Body of pancreas (tissue), 4 donors: Measurements from ENCODE around the gene GAB4. TPM values are rescaled to one million over a fixed set of nuclear protein-coding genes. Genes with fewer than 3 reads are reported as not detected.

Experiments used
- ATAC-seq: fragments of 150-250 bp; one replicate; pipeline ENCODE4 v1.9.1; 2016
- DNase-seq, 4 donors: peaks; one replicate each; pipeline ENCODE4 v3.0.0-alpha.2; 2019
- H3K27ac ChIP-seq, 4 donors: fragments of 200-600 bp; sonication (generic); 1 replicate in 3 of 4; 2 replicates in 1 of 4; pipeline versions ENCODE4 v1.5.1 to v1.6.1; 2016 to 2019; ENCODE audit warnings: mild to moderate bottlenecking in 1 of 4, mixed read lengths in 1 of 4, moderate library complexity in 1 of 4
- H3K27me3 ChIP-seq, 2 donors: fragments of 200-600 bp; sonication (generic); one replicate each; pipeline ENCODE4 v1.6.0; 2016; ENCODE audit warnings: mild to moderate bottlenecking in 1 of 2
- H3K36me3 ChIP-seq, 2 donors: fragments of 200-600 bp; sonication (generic); replicated peaks in 1 of 2; 2 replicates each; pipeline ENCODE4 v1.5.1; 2016; ENCODE audit warnings: low read depth in 2 of 2; ENCODE audit not compliant: insufficient read depth in 1 of 2
- H3K4me1 ChIP-seq: fragments of 200-600 bp; sonication (generic); one replicate; pipeline ENCODE4 v1.6.0; 2016
- H3K4me3 ChIP-seq, 2 donors: fragments of 200-600 bp; sonication (generic); 1 replicate in 1 of 2; 2 replicates in 1 of 2; pipeline ENCODE4 v1.5.1; 2016 to 2019
- H3K9me3 ChIP-seq, 3 donors: fragments of 200-600 bp; sonication (generic); 1 replicate in 2 of 3; 2 replicates in 1 of 3; pipeline ENCODE4 v1.5.1; 2016
- POLR2A ChIP-seq, 3 donors: fragments of 450-650 bp; IDR thresholded peaks; one replicate each; pipeline ENCODE4 v1.6.1; 2016; ENCODE audit warnings: antibody characterized with exemption in 3 of 3, mild to moderate bottlenecking in 2 of 3
- WGBS, 2 donors: methylation state at CpG; one replicate each; pipeline ENCODE4 v1.1.5; 2017; 5-methylcytosine and 5-hydroxymethylcytosine counted together
- intact Hi-C: fragments of 100-400 bp; cut with DNase I; formaldehyde crosslinking; loops from one replicate; pipeline ENCODE4 v1.15.1; 2023
- total RNA-seq, 2 donors: library from RNA; depleted of rRNA; stranded (reverse); fragments of >200 nt; gene quantifications; one replicate each; pipeline ENCODE4 v1.1.0, GENCODE V29; 2016
- TF ChIP-seq, protein P1 (sequence below), 7 experiments: fragments of 450-650 bp in 4 of 7; fragments of 200-600 bp in 3 of 7; sonication (generic) in 3 of 7; IDR thresholded peaks; one replicate each; pipeline ENCODE4 v1.5.1; 2016 to 2019; ENCODE audit warnings: antibody characterized with exemption in 7 of 7

Gene GAB4
- total RNA-seq, 2 donors from 2014 or later, result not detected

DNA sequence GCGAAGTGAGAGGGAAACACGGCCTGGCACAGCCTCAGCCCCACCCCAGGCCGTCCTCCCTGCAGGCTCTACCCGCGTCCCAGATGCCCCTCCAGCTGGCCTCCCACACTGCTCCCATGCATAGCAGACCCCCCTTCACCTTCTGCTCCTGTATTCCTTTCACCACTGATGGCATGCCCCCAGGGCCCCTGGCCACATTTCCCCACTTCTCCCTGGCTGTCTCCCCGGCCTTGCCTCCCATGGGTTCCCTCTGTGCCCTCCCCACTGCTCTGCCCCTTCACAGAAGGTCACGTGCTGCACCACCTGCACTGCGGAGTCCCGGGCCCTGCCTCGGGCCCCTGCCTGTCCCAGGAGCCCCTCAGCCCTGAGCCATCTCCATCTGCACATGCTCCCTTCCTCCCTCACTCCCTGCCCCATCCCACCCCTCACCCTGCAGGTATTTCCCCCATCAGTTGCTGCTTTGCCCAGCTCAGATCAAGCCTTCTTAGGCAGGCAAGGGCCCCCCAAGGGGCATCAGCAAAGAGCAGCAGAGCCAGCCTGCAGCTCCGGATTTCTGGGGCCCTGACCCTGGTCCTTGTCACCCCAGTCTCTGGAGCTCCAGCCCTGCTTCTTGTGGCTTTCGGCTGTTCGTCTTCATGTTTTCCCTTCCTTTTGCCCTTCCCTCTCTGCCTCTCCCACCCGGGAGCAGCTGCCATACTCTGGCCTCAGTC is 46.4 kb downstream of the GAB4 start:
- H3K36me3 ChIP-seq, result no peaks in the 10 kb centered on the region
- H3K27ac ChIP-seq, result no peak overlapping the region
- no peaks in the 10 kb centered on the region for H3K9me3 ChIP-seq
- TF ChIP-seq, protein P1, sequence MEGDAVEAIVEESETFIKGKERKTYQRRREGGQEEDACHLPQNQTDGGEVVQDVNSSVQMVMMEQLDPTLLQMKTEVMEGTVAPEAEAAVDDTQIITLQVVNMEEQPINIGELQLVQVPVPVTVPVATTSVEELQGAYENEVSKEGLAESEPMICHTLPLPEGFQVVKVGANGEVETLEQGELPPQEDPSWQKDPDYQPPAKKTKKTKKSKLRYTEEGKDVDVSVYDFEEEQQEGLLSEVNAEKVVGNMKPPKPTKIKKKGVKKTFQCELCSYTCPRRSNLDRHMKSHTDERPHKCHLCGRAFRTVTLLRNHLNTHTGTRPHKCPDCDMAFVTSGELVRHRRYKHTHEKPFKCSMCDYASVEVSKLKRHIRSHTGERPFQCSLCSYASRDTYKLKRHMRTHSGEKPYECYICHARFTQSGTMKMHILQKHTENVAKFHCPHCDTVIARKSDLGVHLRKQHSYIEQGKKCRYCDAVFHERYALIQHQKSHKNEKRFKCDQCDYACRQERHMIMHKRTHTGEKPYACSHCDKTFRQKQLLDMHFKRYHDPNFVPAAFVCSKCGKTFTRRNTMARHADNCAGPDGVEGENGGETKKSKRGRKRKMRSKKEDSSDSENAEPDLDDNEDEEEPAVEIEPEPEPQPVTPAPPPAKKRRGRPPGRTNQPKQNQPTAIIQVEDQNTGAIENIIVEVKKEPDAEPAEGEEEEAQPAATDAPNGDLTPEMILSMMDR (IDR thresholded peaks at IDR 0.05), result no peak
- TF ChIP-seq POLR2A (IDR thresholded peaks at IDR 0.05), result no peak
- no peak for ATAC-seq
- H3K27me3 ChIP-seq, result no peaks in the 10 kb centered on the region
- no peaks in the 10 kb centered on the region for H3K4me1 ChIP-seq
- 67 to 68% methylated on average over 13 to 14 of the region's 14 CpGs for WGBS, 2 donors
- no peak overlapping the region for H3K4me3 ChIP-seq
- intact Hi-C loops, result no loop called here
- DNase-seq, result no peak

DNA sequence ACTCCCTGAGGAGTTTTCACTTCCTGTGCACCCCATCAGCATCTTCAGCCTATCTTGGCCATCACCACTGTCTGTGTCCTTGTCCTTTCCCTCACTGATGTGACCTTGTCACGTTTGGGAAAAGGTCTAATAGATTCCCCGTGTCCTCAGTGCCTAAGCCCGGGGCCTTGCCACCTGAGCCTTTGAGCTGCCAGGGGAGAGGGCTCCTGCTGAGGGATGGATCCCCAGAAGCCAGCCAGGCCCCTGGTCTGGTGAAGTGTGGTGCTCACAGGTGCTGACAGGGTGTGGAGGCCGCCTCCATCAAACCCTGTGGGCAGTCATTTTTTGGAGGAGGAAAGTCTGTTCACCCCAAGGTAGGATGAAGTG is 47.2 kb downstream of the GAB4 start:
- Histone ChIP-seq H3K9me3 (no peaks in the 10 kb centered on the region), H3K4me3 (no peak overlapping the region), H3K27ac (no peak overlapping the region), H3K4me1 (no peaks in the 10 kb centered on the region), H3K27me3 (no peaks in the 10 kb centered on the region), H3K36me3 (no peaks in the 10 kb centered on the region)
- ATAC-seq, result no peak
- WGBS, 2 donors, result 39 to 56% methylated on average over 4 of the region's 4 CpGs
- no peak for DNase-seq
- TF ChIP-seq, protein P1 (IDR thresholded peaks at IDR 0.05), result no peak
- TF ChIP-seq POLR2A (IDR thresholded peaks at IDR 0.05), result no peak
- intact Hi-C loops, result no loop called here

DNA sequence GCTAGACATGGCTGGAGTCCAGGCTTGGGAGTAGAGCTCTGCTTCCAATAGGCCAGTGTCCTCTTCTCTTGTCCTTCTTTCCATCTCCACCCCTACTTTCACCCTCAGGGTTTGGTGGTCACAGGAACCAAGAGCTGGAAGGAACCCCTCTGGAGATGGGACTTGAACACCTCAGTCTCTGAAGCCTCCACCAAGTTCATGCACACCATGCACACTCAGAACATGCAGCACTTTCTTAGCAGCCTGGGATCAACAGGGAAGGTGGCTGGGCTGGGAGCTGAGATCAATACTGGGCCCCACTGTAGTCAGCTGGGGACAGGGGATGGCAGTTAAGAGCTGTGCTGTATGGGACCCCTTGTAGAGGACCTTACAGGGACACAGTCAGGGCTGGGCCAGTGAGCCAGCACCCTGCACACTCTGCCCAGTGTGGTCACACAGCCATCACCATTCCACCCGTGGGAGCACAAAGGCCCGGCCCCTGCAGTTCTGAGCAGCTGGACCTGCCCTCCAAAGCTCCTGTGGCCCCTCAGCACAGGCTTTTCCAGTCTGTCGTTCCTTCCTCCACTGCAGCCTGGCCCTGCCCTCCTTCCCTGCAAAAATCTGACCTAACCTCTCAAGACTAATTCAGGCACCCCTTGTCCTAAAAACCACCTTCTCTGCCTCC is 47.7 kb downstream of the GAB4 start:
- no peak for ATAC-seq
- intact Hi-C loops, result no loop called here
- Histone ChIP-seq H3K27ac (no peak overlapping the region), H3K9me3 (no peaks in the 10 kb centered on the region), H3K4me3 (no peak overlapping the region), H3K36me3 (no peaks in the 10 kb centered on the region), H3K27me3 (no peaks in the 10 kb centered on the region), H3K4me1 (no peaks in the 10 kb centered on the region)
- 33 to 62% methylated on average over 1 to 3 of the region's 3 CpGs for WGBS, 2 donors
- DNase-seq, result no peak
- TF ChIP-seq, protein P1 (IDR thresholded peaks at IDR 0.05), result no peak
- TF ChIP-seq POLR2A (IDR thresholded peaks at IDR 0.05), result no peak

DNA sequence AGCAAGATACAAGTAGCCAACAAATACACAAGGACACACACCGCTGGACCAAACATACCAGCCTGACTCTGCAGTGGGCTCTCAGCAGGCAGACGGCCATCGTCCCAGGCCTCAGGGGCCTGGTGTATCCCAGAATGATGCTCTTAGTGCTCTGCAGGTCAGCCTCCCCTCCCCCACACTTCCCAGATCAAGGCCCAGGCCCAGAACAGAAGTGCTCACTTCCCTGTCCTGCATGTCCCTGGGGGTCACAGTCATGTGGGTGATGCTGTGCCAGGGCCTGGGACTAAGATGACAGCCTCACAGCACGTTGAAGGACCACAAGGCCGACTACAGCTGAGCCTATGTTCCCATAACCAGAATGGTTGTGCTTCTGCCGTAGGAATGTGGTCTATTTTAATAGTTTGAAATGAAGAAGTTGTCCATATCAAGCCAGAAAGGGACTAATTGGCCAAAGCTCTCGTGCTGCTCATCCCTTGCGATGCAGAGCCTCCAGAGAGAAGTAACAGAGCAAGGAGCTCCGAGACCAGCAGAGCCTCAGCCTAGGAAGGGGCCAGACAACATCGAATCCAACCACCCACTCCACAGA is 48.6 kb downstream of the GAB4 start:
- H3K4me1 ChIP-seq, result no peaks in the 10 kb centered on the region
- WGBS, 2 donors, result 69 to 70% methylated on average over 9 to 10 of the region's 10 CpGs
- TF ChIP-seq, protein P1 (IDR thresholded peaks at IDR 0.05), result no peak
- no peak for TF ChIP-seq POLR2A (IDR thresholded peaks at IDR 0.05)
- intact Hi-C loops, result no loop called here
- no peak overlapping the region for H3K4me3 ChIP-seq
- no peaks in the 10 kb centered on the region for H3K27me3 ChIP-seq
- H3K36me3 ChIP-seq, result no peaks in the 10 kb centered on the region
- ATAC-seq, result no peak
- H3K9me3 ChIP-seq, result no peaks in the 10 kb centered on the region
- H3K27ac ChIP-seq, result no peak overlapping the region
- no peak for DNase-seq
